Mesendoderm (in vitro differentiated cells): ENCODE data around the gene LETMD1.

Experiments used
- DNase-seq: peaks from one replicate; pipeline ENCODE4 v3.0.0; 2013
- H2AK5ac ChIP-seq: 2 replicates; pipeline ENCODE4 v1.6.1; 2013; ENCODE audit warnings: low read length, inconsistent platforms
- H2BK120ac ChIP-seq: 2 replicates; pipeline ENCODE4 v1.6.1; 2013; ENCODE audit warnings: low read depth, mild to moderate bottlenecking, low read length, moderate library complexity, mixed read lengths
- H2BK15ac ChIP-seq: replicated peaks from 2 replicates; pipeline ENCODE4 v1.6.1; 2013; ENCODE audit warnings: low read depth, mild to moderate bottlenecking, moderate library complexity
- H2BK5ac ChIP-seq: 2 replicates; pipeline ENCODE4 v1.6.1; 2013; ENCODE audit warnings: low read length, inconsistent platforms
- H3K18ac ChIP-seq: 2 replicates; pipeline ENCODE4 v1.6.1; 2013; ENCODE audit warnings: mild to moderate bottlenecking, low read length, mixed read lengths
- H3K23ac ChIP-seq: one replicate; pipeline ENCODE4 v1.6.1; 2013; ENCODE audit warnings: low read length
- H3K27ac ChIP-seq: 2 replicates; pipeline ENCODE4 v1.5.1; 2013; ENCODE audit warnings: low read depth, mild to moderate bottlenecking, inconsistent platforms, low read length, moderate library complexity
- H3K27me3 ChIP-seq: 2 replicates; pipeline ENCODE4 v1.6.1; 2013; ENCODE audit warnings: low read length, control low read depth, mild to moderate bottlenecking, inconsistent platforms; ENCODE audit not compliant: insufficient read depth, poor library complexity
- H3K36me3 ChIP-seq: 2 replicates; pipeline ENCODE4 v1.6.1; 2013; ENCODE audit warnings: low read length, inconsistent platforms; ENCODE audit not compliant: control insufficient read depth, insufficient read depth
- H3K4ac ChIP-seq: one replicate; pipeline ENCODE4 v1.6.1; 2013; ENCODE audit warnings: low read depth, mild to moderate bottlenecking, low read length, moderate library complexity
- H3K4me1 ChIP-seq: 2 replicates; pipeline ENCODE4 v1.6.1; 2013; ENCODE audit warnings: low read depth, low read length, inconsistent platforms; ENCODE audit not compliant: control insufficient read depth
- H3K4me2 ChIP-seq: 2 replicates; pipeline ENCODE4 v1.6.1; 2013; ENCODE audit warnings: low read length
- H3K4me3 ChIP-seq: 2 replicates; pipeline ENCODE4 v1.5.1; 2013; ENCODE audit warnings: mild to moderate bottlenecking, low read length
- H3K56ac ChIP-seq: one replicate; pipeline ENCODE4 v1.6.1; 2013; ENCODE audit warnings: low read length
- H3K79me1 ChIP-seq: 2 replicates; pipeline ENCODE4 v1.6.1; 2013; ENCODE audit warnings: low read length, inconsistent platforms
- H3K79me2 ChIP-seq: 2 replicates; pipeline ENCODE4 v1.6.1; 2013; ENCODE audit warnings: mild to moderate bottlenecking, low read length; ENCODE audit not compliant: control insufficient read depth, insufficient read depth
- H3K9ac ChIP-seq: 2 replicates; pipeline ENCODE4 v1.6.1; 2013; ENCODE audit warnings: low read length, inconsistent platforms
- H4K5ac ChIP-seq: one replicate; pipeline ENCODE4 v1.6.1; 2013; ENCODE audit warnings: low read length
- H4K8ac ChIP-seq: one replicate; pipeline ENCODE4 v1.6.1; 2013; ENCODE audit warnings: low read depth, mild to moderate bottlenecking, control low read depth, low read length, moderate library complexity
- WGBS: extraction: QIAGEN DNeasy Blood & Tissue Kit; methylation state at CpG from one replicate; pipeline ENCODE4 v1.1.7; 2013; ENCODE audit warnings: low lambda C conversion rate, missing lambda C conversion rate; ENCODE audit not compliant: insufficient coverage; ENCODE audit errors: extremely low coverage; 5-methylcytosine and 5-hydroxymethylcytosine counted together

Gene LETMD1

GRCh38 chr12:51027342-51027835 is 20.7 kb upstream of the LETMD1 start:
- Histone ChIP-seq H3K36me3 (no peaks in the 10 kb centered on the region), H4K5ac (no peak overlapping the region), H2AK5ac (no peak overlapping the region), H3K18ac (no peak overlapping the region), H3K27ac (no peak overlapping the region), H3K23ac (no peak overlapping the region), H3K9ac (no peak overlapping the region), H2BK5ac (no peak overlapping the region), H3K79me1 (peaks cover 6% of the 10 kb centered on the region), H3K79me2 (peaks cover 21% of the 10 kb centered on the region), H3K4me2 (no peak overlapping the region), H3K56ac (no peak overlapping the region), H2BK15ac (no peak overlapping the region), H3K4ac (no peak overlapping the region), H3K4me3 (no peak overlapping the region), H2BK120ac (no peak overlapping the region), H3K4me1 (peaks cover 3% of the 10 kb centered on the region), H3K27me3 (no peaks in the 10 kb centered on the region), H4K8ac (no peak overlapping the region)
- DNase-seq: no peak
- no CpG with 5 or more reads among the region's 15 CpGs for WGBS

- H3K27me3 ChIP-seq: no peaks in the 10 kb centered on the region
- no peak overlapping the region for H3K18ac ChIP-seq
- no peak overlapping the region for H3K23ac ChIP-seq
- peaks cover 3% of the 10 kb centered on the region for H3K4me1 ChIP-seq
- H2BK120ac ChIP-seq: no peak overlapping the region
- H3K27ac ChIP-seq: no peak overlapping the region
- no peak overlapping the region for H4K5ac ChIP-seq
- no peak overlapping the region for H3K4me3 ChIP-seq
- no peak overlapping the region for H4K8ac ChIP-seq
- H2BK15ac ChIP-seq: no peak overlapping the region
- no peak overlapping the region for H3K4me2 ChIP-seq
- peaks cover 6% of the 10 kb centered on the region for H3K79me1 ChIP-seq
- peaks cover 18% of the 10 kb centered on the region for H3K79me2 ChIP-seq
- DNase-seq: peak; percentile 88
- no peak overlapping the region for H3K9ac ChIP-seq
- H2AK5ac ChIP-seq: no peak overlapping the region
- no peak overlapping the region for H3K56ac ChIP-seq
- H2BK5ac ChIP-seq: no peak overlapping the region
- WGBS: no CpG with 5 or more reads among the region's 9 CpGs
- H3K4ac ChIP-seq: no peak overlapping the region
- no peaks in the 10 kb centered on the region for H3K36me3 ChIP-seq
Measured at GRCh38 chr12:51028126-51028812, 19.9 kb upstream of the LETMD1 start.

DNA sequence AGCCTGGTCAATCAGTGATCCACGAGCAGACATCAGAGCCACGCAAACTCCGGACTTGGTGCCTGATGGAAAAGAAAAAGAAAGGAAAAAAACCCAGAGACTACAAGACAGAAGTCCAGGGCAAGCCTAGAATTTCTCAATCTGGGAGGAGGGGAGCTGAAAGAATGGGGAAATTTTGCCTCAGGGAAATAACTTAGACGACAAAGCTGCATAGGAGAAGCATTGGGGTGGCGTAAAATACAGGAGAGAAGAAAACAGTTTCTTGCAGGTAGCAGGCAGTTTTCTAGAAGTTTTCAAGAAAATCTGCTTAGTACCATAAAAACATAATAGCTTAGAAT is 19.3 kb upstream of the LETMD1 start:
- H2AK5ac ChIP-seq: no peak overlapping the region
- H3K79me2 ChIP-seq: peaks cover 13% of the 10 kb centered on the region
- H3K79me1 ChIP-seq: peaks cover 3% of the 10 kb centered on the region
- H3K4me3 ChIP-seq: no peak overlapping the region
- H4K8ac ChIP-seq: no peak overlapping the region
- H3K9ac ChIP-seq: no peak overlapping the region
- H3K27me3 ChIP-seq: no peaks in the 10 kb centered on the region
- H3K4ac ChIP-seq: no peak overlapping the region
- peak; percentile 39 for DNase-seq
- H4K5ac ChIP-seq: no peak overlapping the region
- no peaks in the 10 kb centered on the region for H3K36me3 ChIP-seq
- no CpG with 5 or more reads among the region's 5 CpGs for WGBS
- H3K27ac ChIP-seq: no peak overlapping the region
- no peak overlapping the region for H2BK120ac ChIP-seq
- H3K23ac ChIP-seq: no peak overlapping the region
- no peak overlapping the region for H3K18ac ChIP-seq
- H2BK5ac ChIP-seq: no peak overlapping the region
- H3K56ac ChIP-seq: no peak overlapping the region
- H2BK15ac ChIP-seq: no peak overlapping the region
- H3K4me2 ChIP-seq: no peak overlapping the region
- H3K4me1 ChIP-seq: peaks cover 3% of the 10 kb centered on the region

- H3K79me2 ChIP-seq: no peaks in the 10 kb centered on the region
- no peaks in the 10 kb centered on the region for H3K79me1 ChIP-seq
- H3K56ac ChIP-seq: no peak overlapping the region
- no peak overlapping the region for H3K9ac ChIP-seq
- H3K27ac ChIP-seq: no peak overlapping the region
- H2AK5ac ChIP-seq: no peak overlapping the region
- no peak overlapping the region for H4K5ac ChIP-seq
- H3K18ac ChIP-seq: no peak overlapping the region
- no peak for DNase-seq
- no CpG with 5 or more reads among the region's 2 CpGs for WGBS
- no peak overlapping the region for H2BK15ac ChIP-seq
- no peaks in the 10 kb centered on the region for H3K4me1 ChIP-seq
- H2BK120ac ChIP-seq: no peak overlapping the region
- no peak overlapping the region for H4K8ac ChIP-seq
- H3K4ac ChIP-seq: no peak overlapping the region
- no peak overlapping the region for H2BK5ac ChIP-seq
- H3K27me3 ChIP-seq: no peaks in the 10 kb centered on the region
- H3K4me2 ChIP-seq: no peak overlapping the region
- H3K36me3 ChIP-seq: no peaks in the 10 kb centered on the region
- H3K23ac ChIP-seq: no peak overlapping the region
- no peak overlapping the region for H3K4me3 ChIP-seq
Measured at GRCh38 chr12:51033048-51033447, 15.1 kb upstream of the LETMD1 start.

DNA sequence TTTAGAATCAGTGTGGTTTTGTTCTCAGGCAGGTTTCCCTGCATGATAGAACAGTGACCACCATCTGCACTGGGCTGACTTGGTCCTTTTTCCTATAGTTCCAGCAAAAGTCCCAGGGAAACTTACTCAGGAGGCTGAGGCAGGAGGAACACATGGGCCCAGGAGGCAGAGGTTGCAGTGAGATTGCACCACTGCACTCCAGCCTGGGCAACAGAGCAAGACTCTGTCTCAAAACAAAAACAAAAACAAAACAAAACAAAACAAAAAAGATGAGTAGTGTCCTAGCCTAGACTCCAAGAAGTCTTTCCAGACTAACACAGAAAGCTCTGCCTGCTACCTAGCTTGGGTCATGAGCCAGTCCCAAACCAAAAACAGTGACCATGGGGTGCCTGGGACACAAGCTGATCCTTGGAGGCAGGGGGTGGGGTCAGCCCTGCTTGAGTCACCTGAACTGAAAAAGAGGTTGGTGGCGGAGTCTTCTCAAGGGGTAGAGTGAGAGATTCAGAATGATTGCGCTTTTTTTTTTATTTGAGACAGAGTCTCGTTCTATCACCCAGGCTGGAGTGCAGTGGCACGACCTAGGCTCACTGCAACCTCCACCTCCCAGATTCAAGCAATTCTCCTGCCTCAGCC is 14.6 kb upstream of the LETMD1 start:
- Histone ChIP-seq H3K4me1 (no peaks in the 10 kb centered on the region), H4K5ac (no peak overlapping the region), H2AK5ac (no peak overlapping the region), H3K4me2 (no peak overlapping the region), H3K4me3 (no peak overlapping the region), H3K36me3 (no peaks in the 10 kb centered on the region), H3K4ac (no peak overlapping the region), H2BK120ac (no peak overlapping the region), H3K27ac (no peak overlapping the region), H3K27me3 (no peaks in the 10 kb centered on the region), H3K23ac (no peak overlapping the region), H3K79me1 (no peaks in the 10 kb centered on the region), H3K18ac (no peak overlapping the region), H2BK15ac (no peak overlapping the region), H3K79me2 (no peaks in the 10 kb centered on the region), H3K9ac (no peak overlapping the region), H4K8ac (no peak overlapping the region), H2BK5ac (no peak overlapping the region), H3K56ac (no peak overlapping the region)
- no peak for DNase-seq
- no CpG with 5 or more reads among the region's 4 CpGs for WGBS
